Endothelial cell of umbilical vein (primary cell): Measurements from ENCODE around the gene KRTAP10-1. TPM values are rescaled to one million over a fixed set of nuclear protein-coding genes. Genes with fewer than 3 reads are reported as not detected.

Source experiments
- BruUV-seq: library from RNA; stranded (reverse); fragments of 400-500 nt; replicated peaks from 2 replicates; lab custom pipeline; 2021; lab: Mats Ljungman, UMichigan
- CTCF ChIA-PET: fragments of 300-600, 350-600 bp; sonication (Branson Sonifier 250); formaldehyde crosslinking; loops from one replicate; lab custom pipeline; 2021; ENCODE audit warnings: antibody characterized with exemption, inconsistent platforms; lab: Charles Lee
- POLR2A ChIA-PET: fragments of 300-600, 350-600 bp; sonication (Branson Sonifier 250); formaldehyde crosslinking; loops from one replicate; lab custom pipeline; 2021; ENCODE audit warnings: antibody characterized with exemption, inconsistent platforms; lab: Charles Lee
- DNase-seq: peaks from one replicate; pipeline ENCODE4 v3.0.0-alpha.2; 2011; ENCODE audit warnings: low read depth, low spot score
- FAIRE-seq: peaks from 2 replicates; lab custom pipeline; 2011; peaks lifted over from hg19 to GRCh38; lab: Jason Lieb, UNC
- H2AFZ ChIP-seq: 2 replicates; pipeline ENCODE4 v1.6.0; 2012; ENCODE audit warnings: low read depth, low read length, control low read depth, inconsistent platforms
- H3K27ac ChIP-seq: 2 replicates; pipeline ENCODE4 v1.5.1; 2011; ENCODE audit warnings: low read depth, mild to moderate bottlenecking, control low read depth, low read length, moderate library complexity; ENCODE audit not compliant: insufficient read depth
- H3K27me3 ChIP-seq, 2 experiments: 2 replicates each; pipeline versions ENCODE4 v1.6.0 to v1.6.1; 2011; ENCODE audit warnings: low read length in 2 of 2, mixed read lengths in 1 of 2; ENCODE audit not compliant: control insufficient read depth in 2 of 2, insufficient read depth in 2 of 2
- H3K36me3 ChIP-seq, 2 experiments: 2 replicates in 1 of 2; 3 replicates in 1 of 2; pipeline ENCODE4 v1.5.1; 2011; ENCODE audit warnings: low read length in 2 of 2, mild to moderate bottlenecking in 1 of 2, moderate library complexity in 1 of 2; ENCODE audit not compliant: control insufficient read depth in 2 of 2, insufficient read depth in 2 of 2; ENCODE audit errors: extremely low read depth in 1 of 2
- H3K4me1 ChIP-seq: 3 replicates; pipeline ENCODE4 v1.5.1; 2011; ENCODE audit warnings: mild to moderate bottlenecking, low read length; ENCODE audit not compliant: control insufficient read depth, insufficient read depth; ENCODE audit errors: extremely low read depth
- H3K4me2 ChIP-seq: 2 replicates; pipeline ENCODE4 v1.6.1; 2011; ENCODE audit warnings: low read length, control low read depth, mixed read lengths; ENCODE audit not compliant: insufficient read depth
- H3K4me3 ChIP-seq, 3 experiments: fragments of 200-600 bp in 1 of 3; sonication (generic), shearing (Covaris generic) in 1 of 3; replicated peaks in 1 of 3; 2 replicates each; pipeline ENCODE4 v1.5.1; 2011 to 2016; ENCODE audit warnings: control low read depth in 3 of 3, low read length in 3 of 3, mild to moderate bottlenecking in 2 of 3, inconsistent platforms in 1 of 3, low read depth in 1 of 3, moderate library complexity in 1 of 3; ENCODE audit not compliant: insufficient read depth in 1 of 3
- H3K79me2 ChIP-seq: 2 replicates; pipeline ENCODE4 v1.6.0; 2012; ENCODE audit warnings: low read length, inconsistent platforms; ENCODE audit not compliant: control insufficient read depth, insufficient read depth
- H3K9ac ChIP-seq: replicated peaks from 2 replicates; pipeline ENCODE3; 2011; ENCODE audit warnings: low read length, control low read depth; ENCODE audit not compliant: insufficient read depth; ENCODE audit errors: extremely low read depth
- H3K9me1 ChIP-seq: replicated peaks from 3 replicates; pipeline ENCODE4 v1.6.0; 2011; ENCODE audit warnings: mild to moderate bottlenecking, low read length; ENCODE audit not compliant: control insufficient read depth, insufficient read depth; ENCODE audit errors: extremely low read depth
- H3K9me3 ChIP-seq: replicated peaks from 2 replicates; pipeline ENCODE4 v1.5.1; 2012; ENCODE audit warnings: low read length, inconsistent platforms; ENCODE audit not compliant: control insufficient read depth, insufficient read depth
- H4K20me1 ChIP-seq: replicated peaks from 2 replicates; pipeline ENCODE3; 2011; ENCODE audit warnings: mild to moderate bottlenecking, low read length; ENCODE audit not compliant: control insufficient read depth, insufficient read depth; ENCODE audit errors: extremely low read depth
- CTCF ChIP-seq, 2 donors: IDR thresholded peaks; 1 replicate in 1 of 2; 2 replicates in 1 of 2; pipeline ENCODE4 v1.5.1; 2011; ENCODE audit warnings: low read length in 2 of 2, mild to moderate bottlenecking in 2 of 2, moderate library complexity in 2 of 2, control low read depth in 1 of 2, inconsistent platforms in 1 of 2, low read depth in 1 of 2; ENCODE audit not compliant: insufficient read depth in 1 of 2; ENCODE audit errors: extremely low read depth in 1 of 2
- EZH2 ChIP-seq: IDR thresholded peaks from 2 replicates; pipeline ENCODE4 v1.6.1; 2012; ENCODE audit warnings: borderline replicate concordance, low read depth, mild to moderate bottlenecking, moderate library complexity, low read length, inconsistent platforms; ENCODE audit not compliant: severe bottlenecking
- FOS ChIP-seq: IDR thresholded peaks from 2 replicates; pipeline ENCODE4 v1.6.1; 2011; ENCODE audit warnings: mild to moderate bottlenecking, low read length, moderate library complexity, borderline replicate concordance; ENCODE audit not compliant: insufficient read depth
- GATA2 ChIP-seq: IDR thresholded peaks from 2 replicates; pipeline ENCODE4 v1.7.0; 2011; ENCODE audit warnings: low read depth, mild to moderate bottlenecking, moderate library complexity, mixed read lengths, low read length; ENCODE audit not compliant: insufficient read length, insufficient read depth
- JUN ChIP-seq: IDR thresholded peaks from 2 replicates; pipeline ENCODE4 v1.6.1; 2011; ENCODE audit warnings: borderline replicate concordance, low read depth; ENCODE audit not compliant: insufficient read length, insufficient read depth
- MYC ChIP-seq: IDR thresholded peaks from one replicate; pipeline ENCODE4 v1.6.1; 2011; ENCODE audit warnings: mild to moderate bottlenecking, low read depth, low read length
- POLR2A ChIP-seq: IDR thresholded peaks from 2 replicates; pipeline ENCODE4 v1.6.1; 2012; ENCODE audit warnings: low read depth, mild to moderate bottlenecking, control low read depth, low read length
- POLR2AphosphoS5 ChIP-seq: IDR thresholded peaks from 2 replicates; pipeline ENCODE4 v1.6.1; 2012; ENCODE audit warnings: low read depth, mild to moderate bottlenecking, control low read depth, low read length, moderate library complexity; ENCODE audit not compliant: insufficient read depth
- dilution Hi-C: fragments of 300-500 bp; cut with MboI; formaldehyde crosslinking; loops from one replicate; pipeline ENCODE4 v1.15.0; 2019; ENCODE audit warnings: low sequenced_read_pairs; ENCODE audit not compliant: extremely low pct_ligation_motif_present
- intact Hi-C: fragments of 100-400 bp; cut with micrococcal nuclease; formaldehyde crosslinking; loops from one replicate; pipeline ENCODE4 v1.10.0; 2022
- polyA plus RNA-seq, 4 experiments: library from polyadenylated mRNA; depleted of rRNA in 3 of 4; stranded (reverse) in 3 of 4; unstranded in 1 of 4; fragments of >200 nt; gene quantifications; 2 replicates each; pipeline versions ENCODE4 v1.2.1 to v1.2.3, GENCODE V29; 2011 to 2012; ENCODE audit warnings: missing spikeins in 1 of 4
- total RNA-seq: library from RNA; stranded (reverse); gene quantifications from 2 replicates; pipeline ENCODE4 v1.2.3, GENCODE V29; 2021
- TF ChIP-seq, protein P1 (sequence below): IDR thresholded peaks from 2 replicates; pipeline ENCODE4 v1.6.1; 2011; ENCODE audit not compliant: insufficient read depth, insufficient read length

KRTAP10-1 gene
- total and polyA plus RNA-seq, 2 donors (not counting 3 experiments of a cell fraction or from before 2014, with no cell fraction given): not detected

DNA sequence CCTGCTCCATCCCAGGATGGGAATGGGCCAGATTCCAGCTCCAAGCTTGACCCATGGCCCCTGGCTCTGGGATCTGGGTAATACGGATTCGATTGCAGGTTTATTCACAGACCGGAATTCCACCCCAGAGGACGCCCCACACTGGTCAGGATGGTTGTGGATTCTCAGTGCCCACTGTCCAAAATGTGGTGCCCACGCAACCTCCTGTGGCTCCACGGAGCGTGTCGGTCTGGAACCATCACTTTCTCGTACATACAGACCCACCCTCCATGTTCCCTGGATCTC, 31.6 kb downstream of the KRTAP10-1 start:
- H3K4me2 ChIP-seq: no peak overlapping the region
- intact Hi-C loops: no loop called here
- TF ChIP-seq POLR2AphosphoS5 (no peak), MYC (no peak), JUN (no peak), CTCF (IDR thresholded peaks at IDR 0.05; ENCODE audit: extremely low read depth in 1 of 2, insufficient read depth in 1 of 2, low read depth in 1 of 2, low read length in 2 of 2) (no peak), EZH2 (no peak), FOS (no peak), POLR2A (no peak), GATA2 (no peak)
- TF ChIP-seq, protein P1, sequence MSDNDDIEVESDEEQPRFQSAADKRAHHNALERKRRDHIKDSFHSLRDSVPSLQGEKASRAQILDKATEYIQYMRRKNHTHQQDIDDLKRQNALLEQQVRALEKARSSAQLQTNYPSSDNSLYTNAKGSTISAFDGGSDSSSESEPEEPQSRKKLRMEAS: no peak
- BruUV-seq: no TSS peak
- dilution Hi-C loops: no loop called here
- no peaks in the 10 kb centered on the region for H3K36me3 ChIP-seq
- no peaks in the 10 kb centered on the region for H3K79me2 ChIP-seq
- no peak overlapping the region for H3K4me3 ChIP-seq
- no peaks in the 10 kb centered on the region for H3K9me1 ChIP-seq
- ChIA-PET CTCF (interaction anchor here (2.2 kb wide), 1 partner anchor 285 kb away, joined by 5 read pairs; no protein-coding TSS in a partner anchor), POLR2A (no interaction called here)
- no peaks in the 10 kb centered on the region for H4K20me1 ChIP-seq
- no peak overlapping the region for H3K9ac ChIP-seq
- no peaks in the 10 kb centered on the region for H3K9me3 ChIP-seq
- no peaks in the 10 kb centered on the region for H3K4me1 ChIP-seq
- no peaks in the 10 kb centered on the region for H3K27me3 ChIP-seq
- DNase-seq (no peak), FAIRE-seq (no peak)
- H3K27ac ChIP-seq: no peak overlapping the region
- no peak overlapping the region for H2AFZ ChIP-seq
